HFF-Myc (cell line): Measurements from ENCODE around the gene OR2J3.
"Not testable (repeated sequence)": the region's sequence is repeated elsewhere in the genome, so short reads cannot be mapped to it uniquely, and the experiment has no call there.

Source experiments
- DNase-seq: peaks from one replicate; pipeline ENCODE4 v3.0.0-alpha.2; 2011; ENCODE audit warnings: low read depth; ENCODE audit errors: extremely low read depth
- H3K4me3 ChIP-seq: replicated peaks from 2 replicates; pipeline ENCODE4 v1.5.1; 2011; ENCODE audit warnings: low read depth, mild to moderate bottlenecking, control low read depth, low read length
- TF ChIP-seq, protein P1 (sequence below): IDR thresholded peaks from 2 replicates; pipeline ENCODE4 v1.5.1; 2012; ENCODE audit warnings: mild to moderate bottlenecking, low read depth, low read length, control low read depth; ENCODE audit errors: missing control alignments

Gene OR2J3

DNA sequence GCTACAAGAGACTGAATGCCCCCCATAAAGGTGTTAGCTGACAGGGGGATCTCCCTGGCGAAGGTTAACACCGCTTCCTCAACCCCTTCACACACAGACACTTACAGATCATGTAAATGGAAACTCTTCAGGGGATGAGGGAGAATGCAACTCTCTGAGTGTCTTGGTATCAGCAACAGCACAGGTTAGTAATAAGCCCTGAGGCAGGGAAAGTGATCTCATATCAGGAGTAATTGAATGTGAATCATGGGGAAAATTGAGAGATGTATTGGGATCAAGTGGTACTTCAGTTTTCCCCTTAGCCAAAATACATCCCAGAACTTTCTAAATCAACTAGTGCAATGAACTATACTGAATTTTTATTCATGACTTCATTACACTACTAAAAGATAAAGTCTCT lies 23.8 kb downstream of the OR2J3 start:
- TF ChIP-seq, protein P1, sequence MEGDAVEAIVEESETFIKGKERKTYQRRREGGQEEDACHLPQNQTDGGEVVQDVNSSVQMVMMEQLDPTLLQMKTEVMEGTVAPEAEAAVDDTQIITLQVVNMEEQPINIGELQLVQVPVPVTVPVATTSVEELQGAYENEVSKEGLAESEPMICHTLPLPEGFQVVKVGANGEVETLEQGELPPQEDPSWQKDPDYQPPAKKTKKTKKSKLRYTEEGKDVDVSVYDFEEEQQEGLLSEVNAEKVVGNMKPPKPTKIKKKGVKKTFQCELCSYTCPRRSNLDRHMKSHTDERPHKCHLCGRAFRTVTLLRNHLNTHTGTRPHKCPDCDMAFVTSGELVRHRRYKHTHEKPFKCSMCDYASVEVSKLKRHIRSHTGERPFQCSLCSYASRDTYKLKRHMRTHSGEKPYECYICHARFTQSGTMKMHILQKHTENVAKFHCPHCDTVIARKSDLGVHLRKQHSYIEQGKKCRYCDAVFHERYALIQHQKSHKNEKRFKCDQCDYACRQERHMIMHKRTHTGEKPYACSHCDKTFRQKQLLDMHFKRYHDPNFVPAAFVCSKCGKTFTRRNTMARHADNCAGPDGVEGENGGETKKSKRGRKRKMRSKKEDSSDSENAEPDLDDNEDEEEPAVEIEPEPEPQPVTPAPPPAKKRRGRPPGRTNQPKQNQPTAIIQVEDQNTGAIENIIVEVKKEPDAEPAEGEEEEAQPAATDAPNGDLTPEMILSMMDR, result no peak
- no peak for DNase-seq
- no peak overlapping the region for H3K4me3 ChIP-seq

DNA sequence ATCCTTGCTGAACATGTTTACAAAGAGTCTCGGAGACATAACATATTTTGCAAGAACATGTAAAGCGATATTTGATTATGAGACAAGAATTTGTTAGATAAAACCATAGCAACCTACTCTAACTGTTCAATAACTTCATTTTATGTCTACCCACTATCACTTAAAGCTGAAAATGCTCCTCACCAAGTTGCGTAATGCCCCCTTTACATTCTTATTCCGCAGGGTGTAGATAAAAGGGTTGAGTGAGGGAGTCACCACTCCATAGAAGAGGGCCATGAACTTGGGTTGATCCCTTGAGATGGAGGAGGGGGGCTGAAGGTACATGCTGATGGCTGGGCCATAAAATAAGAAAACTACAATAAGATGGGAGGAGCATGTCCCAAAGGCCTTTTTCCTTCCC lies 29.9 kb downstream of the OR2J3 start:
- TF ChIP-seq, protein P1, result no peak
- no peak overlapping the region for H3K4me3 ChIP-seq
- no peak for DNase-seq

DNA sequence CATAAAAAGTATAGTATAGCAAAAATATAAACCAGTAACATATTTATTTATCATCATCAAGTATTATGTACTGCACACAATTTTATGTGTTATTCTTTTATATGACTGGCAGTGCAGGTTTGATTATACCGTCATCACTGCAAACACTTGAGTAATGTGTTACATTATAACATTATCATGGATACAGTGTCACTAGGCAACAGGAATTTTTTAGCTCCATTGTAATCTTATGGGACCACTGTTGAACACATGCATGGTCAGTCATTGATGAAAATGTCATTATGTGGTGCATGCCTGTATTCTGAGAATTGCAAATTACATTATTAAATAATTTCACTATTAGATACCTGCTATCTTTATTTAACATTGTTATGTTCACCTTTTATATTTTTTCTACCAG lies 33.7 kb downstream of the OR2J3 start:
- TF ChIP-seq, protein P1, result no peak
- no peak overlapping the region for H3K4me3 ChIP-seq
- no peak for DNase-seq

GRCh38 chr6:29142309-29142708 lies 34.5 kb downstream of the OR2J3 start:
- DNase-seq, result no peak
- H3K4me3 ChIP-seq, result no peak overlapping the region
- TF ChIP-seq, protein P1, result no peak

- H3K4me3 ChIP-seq, result no peak overlapping the region
- TF ChIP-seq, protein P1, result no peak
- no peak for DNase-seq
Measured at GRCh38 chr6:29146179-29146578, 38.3 kb downstream of the OR2J3 start.

DNA sequence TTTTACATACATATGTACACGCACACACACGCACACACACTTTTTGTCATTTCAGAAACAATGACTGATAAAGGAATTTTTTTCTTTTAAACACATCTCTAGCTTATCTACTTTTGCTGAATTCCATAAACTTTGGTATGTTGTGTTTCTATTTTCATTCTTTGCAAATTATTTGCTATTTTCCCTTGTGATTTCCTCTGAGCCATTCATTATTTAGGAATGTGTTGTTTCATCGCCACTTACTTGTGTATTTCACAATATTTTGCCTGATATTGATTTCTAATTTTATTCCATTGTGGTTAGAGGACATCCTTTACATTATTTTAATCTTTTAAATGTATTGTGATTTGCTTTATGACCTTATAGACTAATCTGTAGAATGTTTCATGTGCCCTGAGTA lies 39.2 kb downstream of the OR2J3 start:
- no peak for DNase-seq
- no peak overlapping the region for H3K4me3 ChIP-seq
- TF ChIP-seq, protein P1, result no peak

GRCh38 chr6:29149444-29149843 lies 41.6 kb downstream of the OR2J3 start:
- DNase-seq, H3K4me3 ChIP-seq: not testable (repeated sequence)
